NCI-H1092 treated with DMSO at 0.1 percent for 48 hours (cell line): ENCODE results near the gene FAM76A.
"Not testable (repeated sequence)": the region's sequence is repeated elsewhere in the genome, so short reads cannot be mapped to it uniquely, and the experiment has no call there.

Source experiments
- DNase-seq: peaks from one replicate; lab custom pipeline; 2025; lab: John Stamatoyannopoulos, UW

Gene FAM76A

DNA sequence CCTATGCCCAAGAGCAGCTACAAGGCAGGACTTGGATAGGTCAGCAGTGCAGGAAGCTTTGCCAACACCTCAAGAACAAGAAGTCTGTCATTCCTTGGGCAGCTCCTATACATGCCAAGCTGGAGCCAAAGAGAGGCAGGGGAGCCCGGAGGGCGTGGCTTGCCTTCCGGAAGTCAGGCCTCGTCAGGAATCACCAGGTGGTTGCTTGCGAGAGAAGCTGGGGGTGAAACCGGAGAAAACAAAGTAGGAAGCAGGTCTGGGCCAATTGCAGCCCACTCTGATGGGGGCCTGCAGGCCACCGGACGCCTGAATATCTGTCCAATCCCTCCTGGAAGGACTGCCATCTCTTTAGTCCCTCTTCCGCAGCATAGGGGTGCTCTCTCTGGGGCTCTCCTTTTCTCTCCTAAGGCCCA, 794 bp upstream of the FAM76A start:
- peak; percentile 71 for DNase-seq

DNA sequence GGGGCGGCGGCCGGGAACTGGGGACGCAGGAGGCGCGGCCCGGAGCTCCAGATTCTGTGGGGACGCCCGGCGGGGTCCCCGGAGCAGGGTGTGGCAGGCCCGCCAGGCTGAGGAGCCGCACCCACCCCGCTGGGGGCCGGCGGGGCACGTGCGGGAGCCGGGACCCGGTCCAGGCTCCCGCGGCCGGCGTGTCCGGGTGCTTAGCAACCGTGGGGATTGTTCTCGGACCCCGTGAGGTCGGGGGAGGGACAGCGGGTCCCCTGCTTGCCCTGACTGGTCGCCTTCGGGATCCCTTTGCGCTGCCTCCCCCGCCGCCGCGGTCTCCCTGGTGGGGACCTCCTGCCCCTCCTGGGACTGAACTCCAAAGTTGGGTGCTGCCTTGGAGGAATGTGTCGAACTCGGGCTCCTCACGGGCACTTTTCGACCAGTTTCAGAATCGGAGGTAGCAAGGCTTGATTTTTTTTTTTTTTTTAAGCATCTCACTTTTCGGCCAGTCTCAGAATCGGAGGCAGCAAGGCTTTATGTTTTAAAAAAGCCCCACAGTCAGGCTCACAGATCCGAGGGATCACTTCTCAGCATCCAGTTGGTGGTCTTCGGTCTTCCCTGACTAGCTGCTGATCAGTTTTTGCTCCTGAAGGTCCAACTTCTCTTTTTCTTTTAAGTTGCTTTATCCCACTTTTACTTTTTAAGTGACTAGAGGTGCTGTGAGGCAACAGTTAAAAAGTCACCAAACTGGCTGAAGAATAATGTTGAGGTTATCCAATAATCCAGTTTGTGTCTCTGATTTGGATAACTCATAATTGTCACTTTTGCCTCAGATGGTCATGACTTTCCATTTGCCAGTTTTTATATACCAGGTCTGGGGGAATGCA, 648 bp downstream of the FAM76A start:
- peak; percentile 62 for DNase-seq

DNA sequence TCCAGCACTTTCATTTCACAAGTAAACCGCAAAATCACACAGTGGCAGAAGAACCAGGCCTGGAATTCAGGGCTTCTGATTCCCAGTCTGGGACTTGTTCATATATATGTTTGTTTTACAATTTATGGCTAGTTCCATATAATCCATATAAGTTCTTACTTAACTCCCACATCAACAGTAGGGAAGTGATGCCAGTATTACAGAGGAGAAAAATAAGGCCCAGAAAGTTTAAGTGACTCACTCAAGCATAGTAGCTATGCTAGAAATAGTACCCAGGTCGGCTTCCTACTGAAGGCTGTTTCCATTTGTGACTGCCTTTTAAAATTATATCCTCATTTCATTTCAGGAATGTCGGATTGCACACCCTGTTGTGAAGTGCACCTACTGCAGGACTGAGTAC, 1.4 kb downstream of the FAM76A start:
- no peak for DNase-seq

DNA sequence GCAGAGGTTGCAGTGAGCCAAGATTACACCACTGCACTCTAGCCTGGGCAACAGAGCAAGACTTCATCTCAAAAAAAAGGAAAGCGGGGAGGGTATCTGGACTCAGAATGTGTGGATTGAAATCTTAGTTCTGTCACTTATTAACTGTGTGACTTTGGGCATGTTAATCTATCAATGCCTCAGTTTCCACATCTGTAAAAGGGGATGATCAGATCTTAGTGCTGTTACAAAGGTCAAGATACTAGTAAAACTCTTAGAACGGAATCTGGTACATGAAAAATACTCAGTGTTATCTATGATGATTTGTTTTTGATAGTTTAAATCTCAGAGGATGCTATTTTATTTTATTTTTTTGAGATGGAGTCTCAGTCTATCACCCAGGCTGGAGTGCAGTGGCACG, 10.5 kb downstream of the FAM76A start:
- no peak for DNase-seq

DNA sequence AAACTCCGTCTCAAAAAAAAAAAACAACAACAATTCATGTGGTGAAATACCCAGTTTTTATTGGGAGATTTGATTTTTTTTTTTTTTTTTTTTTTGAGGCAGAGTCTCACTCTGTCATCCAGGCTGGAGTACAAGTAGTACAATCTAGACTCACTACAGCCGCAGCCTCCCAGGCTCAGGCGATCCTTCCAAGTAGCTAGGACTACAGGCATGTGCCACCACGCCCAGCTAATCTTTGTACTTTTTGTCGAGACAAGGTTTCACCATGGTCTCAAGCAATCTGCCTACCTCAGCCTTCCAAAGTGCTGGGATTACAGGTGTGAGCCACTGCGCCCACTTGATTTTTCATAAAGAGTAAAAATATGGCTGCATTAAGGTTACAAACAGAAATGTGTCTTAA, 15.4 kb downstream of the FAM76A start:
- no peak for DNase-seq

DNA sequence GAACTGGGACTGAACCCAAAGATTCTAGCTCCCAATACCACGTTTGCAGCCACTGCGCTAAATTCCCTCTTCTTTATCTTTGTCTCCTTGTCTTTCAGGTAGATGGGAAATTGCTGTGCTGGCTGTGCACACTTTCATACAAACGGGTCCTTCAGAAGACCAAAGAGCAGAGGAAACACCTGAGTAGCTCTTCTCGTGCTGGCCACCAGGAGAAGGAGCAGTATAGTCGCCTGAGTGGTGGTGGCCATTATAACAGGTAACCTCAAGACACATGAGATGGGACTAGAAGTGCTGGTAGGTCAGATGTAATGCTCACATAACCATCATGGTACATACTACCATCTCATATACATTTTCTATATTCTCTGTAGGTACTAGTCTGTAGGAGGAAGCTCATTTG, 18.8 kb downstream of the FAM76A start:
- DNase-seq, result no peak

DNA sequence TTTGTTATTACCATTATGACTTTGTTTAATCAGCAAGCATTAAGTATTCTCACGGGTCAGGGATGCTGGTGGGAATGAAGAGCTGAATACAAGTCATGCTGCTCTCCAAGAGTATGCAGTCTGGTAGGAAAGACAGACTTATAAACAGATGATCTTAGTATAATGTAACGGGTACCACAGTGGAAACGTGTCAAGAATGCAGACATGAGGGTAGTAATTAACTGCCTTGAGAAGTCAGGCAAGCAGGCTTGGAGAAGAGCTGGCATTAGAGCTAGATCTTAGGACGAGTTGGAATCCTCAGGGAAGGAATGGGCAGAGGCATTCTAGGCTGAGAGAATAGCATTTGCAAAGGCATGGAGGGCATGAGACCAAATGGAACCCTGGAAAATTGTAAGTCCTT, 19.7 kb downstream of the FAM76A start:
- no peak for DNase-seq

DNA sequence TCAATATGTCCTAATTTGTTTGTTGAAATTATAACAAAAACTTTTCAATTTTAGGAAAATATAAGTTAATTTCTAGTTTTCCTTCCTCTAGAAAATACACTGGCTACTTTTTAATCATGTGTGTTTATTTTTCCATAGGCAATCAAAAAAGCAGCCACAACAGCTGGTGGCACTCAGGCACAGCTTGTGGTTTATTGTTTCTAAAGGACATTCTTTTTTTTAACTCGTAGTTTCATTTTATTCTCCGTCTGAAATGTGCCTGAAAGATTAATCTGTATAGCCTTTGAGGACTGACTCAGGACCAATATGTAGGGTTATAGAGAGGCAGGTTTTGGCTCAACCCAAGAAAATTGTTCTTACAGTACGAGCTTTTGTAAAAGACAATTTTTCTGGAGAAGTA, 26.6 kb downstream of the FAM76A start:
- DNase-seq, result peak; percentile 5

DNA sequence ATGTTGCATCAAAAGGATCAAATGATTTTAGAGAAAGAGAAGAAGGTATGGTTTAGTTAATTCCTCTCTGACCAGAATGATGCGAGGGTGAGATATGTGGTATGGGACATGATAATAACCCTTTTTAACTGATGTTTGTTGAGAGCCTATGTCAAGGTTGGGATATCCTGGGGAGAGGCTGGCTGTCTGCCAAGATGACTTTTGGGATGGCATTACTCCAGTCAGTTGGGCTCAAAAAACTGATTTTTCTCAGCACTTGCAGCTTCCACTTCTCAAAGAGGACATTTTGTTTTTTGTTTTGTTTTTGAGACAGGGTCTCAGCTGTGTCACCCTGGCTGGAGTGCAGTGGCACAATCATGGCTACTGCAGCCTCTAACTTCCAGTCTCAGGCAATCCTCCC, 29.5 kb downstream of the FAM76A start:
- no peak for DNase-seq

DNA sequence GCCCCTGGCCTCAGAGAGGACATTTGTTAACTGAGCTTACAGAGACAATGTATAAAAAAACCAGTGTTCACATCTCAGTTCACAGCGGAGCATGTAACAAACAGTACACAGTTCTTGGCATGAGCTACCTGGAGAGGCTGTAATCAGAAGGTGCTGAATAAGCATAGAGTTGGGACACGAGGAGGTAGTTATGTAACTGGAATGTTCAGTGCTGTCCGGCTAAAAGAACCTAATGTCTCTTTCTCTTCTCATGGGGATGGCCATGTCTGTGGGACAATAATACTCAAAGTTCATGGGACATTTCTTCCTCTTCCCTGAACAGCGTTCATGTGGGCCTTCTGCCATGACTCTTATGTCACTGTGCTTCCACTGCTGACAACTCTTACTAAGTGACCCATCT, 30.1 kb downstream of the FAM76A start:
- DNase-seq, result no peak

DNA sequence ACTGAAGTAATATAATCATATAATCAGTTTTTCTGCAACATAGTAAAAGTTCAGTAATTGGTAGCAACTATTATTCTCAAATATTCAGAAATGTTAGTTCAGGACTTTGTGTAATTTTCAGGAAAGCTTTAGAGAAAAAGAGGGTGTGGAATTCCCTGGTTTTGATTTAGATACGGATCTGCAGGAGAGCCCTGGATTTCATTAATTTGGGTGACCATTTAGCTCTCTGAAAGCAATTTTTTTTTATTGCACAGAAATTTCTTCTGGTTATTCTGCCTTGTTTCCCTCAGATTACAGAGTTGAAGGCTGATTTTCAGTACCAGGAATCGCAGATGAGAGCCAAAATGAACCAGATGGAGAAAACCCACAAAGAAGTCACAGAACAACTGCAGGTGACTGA, 33.5 kb downstream of the FAM76A start:
- DNase-seq, result no peak

DNA sequence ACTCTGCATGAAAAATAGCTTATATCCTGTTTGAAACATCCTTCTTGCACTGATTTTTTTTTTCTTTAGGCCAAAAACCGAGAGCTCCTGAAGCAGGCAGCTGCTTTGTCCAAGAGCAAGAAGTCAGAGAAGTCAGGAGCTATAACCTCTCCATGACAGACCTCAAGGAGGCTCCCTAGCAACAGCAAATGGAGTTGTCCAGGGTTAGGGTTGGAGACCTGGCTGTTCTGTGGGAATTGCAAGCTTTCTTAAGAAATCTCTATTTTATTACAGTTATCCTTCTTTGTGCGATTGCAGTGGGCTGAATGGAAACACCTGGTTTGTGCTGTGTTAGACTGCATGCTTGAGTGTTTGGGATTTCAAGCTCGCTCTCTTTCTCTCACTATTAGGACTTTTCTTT, 34.7 kb downstream of the FAM76A start:
- DNase-seq, result no peak

DNA sequence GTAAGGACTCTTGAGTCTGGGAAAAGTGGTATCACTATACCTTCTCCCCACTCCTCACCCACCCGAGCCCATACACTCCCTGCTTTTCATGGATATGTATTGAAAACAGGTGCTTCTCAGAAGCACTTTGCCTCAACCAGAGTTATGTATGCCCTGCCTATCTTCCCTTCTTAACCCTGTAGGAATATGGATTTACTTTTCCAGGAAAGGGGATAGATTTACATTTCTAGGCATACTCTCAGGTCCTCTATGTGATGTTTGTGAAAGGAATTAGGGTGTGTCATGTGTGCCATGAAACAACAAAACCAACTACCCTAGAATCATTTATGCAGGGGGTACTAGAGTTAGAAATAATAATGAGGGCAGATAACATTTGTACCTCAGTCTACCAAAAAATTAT, 36.3 kb downstream of the FAM76A start:
- DNase-seq, result no peak

DNA sequence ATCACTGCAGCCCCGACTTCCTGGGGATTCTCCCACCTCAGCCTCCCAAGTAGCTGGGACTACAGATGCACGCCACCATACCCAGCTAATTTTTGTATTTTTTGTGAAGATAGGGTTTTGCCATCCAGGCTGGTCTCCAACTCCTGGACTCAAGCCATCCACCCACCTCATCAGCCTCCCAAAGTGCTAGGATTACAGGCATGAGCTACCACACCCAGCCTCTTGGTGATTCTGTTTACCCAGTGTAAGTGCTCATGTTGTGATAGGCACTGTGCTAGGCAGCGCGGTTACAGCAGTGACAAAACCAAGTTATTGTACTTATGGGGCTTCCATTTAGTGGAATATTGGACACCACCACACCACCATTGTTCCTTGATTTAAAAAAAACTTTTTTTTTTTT, 37.6 kb downstream of the FAM76A start:
- no peak for DNase-seq

DNA sequence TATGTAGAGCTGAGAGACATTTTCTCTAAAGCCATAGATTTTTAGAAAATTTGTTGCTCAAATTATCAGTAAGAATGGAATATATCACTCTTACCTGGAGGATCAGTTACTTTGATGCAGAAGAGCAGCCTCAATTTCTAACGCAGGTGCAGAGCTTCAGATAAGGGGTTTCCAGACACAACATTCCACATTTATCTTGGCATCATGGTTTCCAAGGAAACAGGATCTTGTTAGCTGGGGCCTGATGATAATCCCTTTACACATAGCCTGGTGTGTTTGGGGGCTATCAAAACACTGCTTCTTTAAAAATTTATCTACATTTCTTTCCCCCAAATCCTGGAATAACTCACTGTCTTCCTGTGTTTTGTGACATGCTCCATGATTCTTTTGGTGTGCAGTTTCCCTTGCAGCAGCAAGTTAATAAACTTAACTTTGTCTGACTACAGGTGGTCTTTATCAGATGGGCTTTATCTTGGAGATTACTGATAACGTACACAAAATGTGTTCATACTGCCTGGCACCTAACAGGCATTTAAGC, 44.6 kb downstream of the FAM76A start:
- no peak for DNase-seq

DNA sequence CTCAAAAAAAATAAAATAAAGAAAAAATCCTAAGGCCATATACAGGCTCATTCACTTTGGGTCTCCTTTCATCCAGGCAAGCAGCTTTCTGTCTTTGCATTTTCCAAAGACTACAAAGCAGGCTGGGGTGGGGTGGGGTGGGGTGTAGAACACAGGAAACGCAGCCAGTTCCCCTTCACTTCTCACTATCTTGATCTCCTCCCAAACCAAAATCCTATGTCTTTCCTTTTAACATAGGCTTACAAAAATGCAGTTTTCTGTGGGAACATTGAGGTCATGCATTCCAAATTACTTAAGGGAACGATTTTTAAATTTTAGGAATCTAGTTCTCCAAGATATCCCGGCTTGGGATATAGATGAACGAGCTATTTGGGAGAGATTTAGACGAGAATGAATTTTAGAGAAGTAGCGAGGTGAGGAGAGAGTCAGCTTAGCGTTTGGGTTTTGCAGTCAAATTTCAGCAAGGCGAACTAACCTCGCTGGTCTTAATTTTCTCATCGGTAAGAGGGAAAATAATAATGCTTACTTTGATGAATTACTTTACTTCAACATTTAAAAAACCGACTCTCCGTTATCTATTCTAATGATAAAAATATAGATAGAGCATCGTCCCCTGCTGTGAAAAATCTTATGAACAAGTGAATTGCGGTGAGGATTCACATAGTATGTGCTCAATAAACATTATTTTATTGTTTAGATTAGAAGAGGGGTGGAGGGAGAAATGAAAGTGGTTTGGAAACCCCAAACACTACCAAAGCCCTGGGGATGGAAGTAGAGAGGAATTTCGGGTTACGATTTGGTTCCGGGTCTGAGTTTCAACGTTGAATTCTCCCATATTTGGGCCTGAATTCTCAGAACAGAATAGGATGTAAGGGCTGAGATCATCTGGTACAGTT, 46.5 kb downstream of the FAM76A start:
- no peak for DNase-seq

DNA sequence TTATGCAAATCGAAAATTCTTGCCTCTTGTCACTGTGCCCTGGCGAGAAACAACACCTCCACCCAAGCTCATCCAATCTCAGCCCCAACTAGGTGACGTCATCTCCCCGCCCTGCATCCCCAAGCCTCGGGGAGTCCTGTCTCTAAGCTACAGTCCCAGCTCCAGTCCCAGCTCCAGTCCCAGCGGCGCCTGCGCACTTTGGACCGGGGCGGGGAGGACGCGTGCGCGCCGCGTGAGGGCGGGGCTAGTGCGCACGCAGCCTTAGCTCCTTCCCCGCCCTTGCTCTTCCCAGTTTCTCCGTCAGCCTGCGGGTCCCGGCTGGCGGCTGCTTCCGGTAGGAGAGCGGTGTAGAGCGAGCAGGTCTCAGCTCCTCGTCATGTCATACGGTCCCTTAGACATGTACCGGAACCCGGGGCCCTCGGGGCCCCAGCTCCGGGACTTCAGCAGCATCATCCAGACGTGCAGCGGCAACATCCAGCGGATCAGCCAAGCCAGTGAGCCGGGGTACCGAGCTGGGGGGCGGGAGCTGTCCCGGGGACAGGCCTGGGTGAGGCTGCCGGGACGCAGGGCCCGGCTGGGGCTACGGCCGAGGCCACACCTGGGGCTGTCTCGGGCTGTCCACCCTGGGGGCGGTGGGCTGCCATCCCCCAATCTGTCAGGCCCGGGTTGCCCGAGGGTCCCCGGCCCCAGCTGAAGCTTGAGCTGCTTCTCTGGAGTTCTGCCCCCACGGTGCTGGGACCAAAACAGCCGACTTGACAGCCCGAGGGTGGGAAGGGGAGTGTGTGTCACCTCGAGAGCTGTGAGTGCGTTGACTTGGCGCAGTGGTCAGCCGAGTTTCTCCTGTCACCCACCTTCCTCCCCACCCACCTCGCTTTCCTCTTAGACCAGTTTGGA, 47.4 kb downstream of the FAM76A start, which contains the start of gene STX12:
Gene STX12, plus strand, starts transcription at position 288 of the 894 bp plus-strand sequence. Its CDS starts 89 bp downstream, at position 377.
- peak; percentile 98 for DNase-seq

DNA sequence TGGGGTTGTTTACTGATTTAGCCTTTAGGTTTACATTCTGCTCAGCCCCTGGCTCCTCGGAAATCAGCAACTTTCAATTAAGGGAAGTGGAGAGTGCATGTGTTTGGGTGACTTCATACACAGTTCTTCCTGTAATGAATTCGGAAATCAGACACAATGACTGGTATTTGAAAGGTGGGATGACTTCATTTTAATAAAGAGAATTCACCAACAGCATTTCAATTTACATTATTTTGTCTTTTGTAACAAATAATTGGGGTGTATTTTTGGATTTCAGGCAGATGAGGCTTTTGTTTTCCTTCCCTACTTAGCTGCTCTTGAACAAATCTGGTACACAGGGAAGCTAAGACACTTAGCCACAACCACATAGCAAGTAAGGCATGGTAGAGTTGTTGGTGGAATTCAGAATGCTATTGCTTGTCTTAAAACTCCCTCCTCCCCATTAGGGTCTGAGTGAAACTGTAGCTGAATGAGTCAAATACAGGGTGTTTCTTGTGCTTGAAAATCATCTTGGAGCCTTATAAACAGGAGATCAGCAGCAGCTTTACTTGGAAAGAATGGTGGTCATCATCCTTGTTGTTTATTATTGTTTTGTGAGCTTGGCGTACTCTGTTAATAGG, 48.2 kb downstream of the FAM76A start:
- DNase-seq, result no peak

DNA sequence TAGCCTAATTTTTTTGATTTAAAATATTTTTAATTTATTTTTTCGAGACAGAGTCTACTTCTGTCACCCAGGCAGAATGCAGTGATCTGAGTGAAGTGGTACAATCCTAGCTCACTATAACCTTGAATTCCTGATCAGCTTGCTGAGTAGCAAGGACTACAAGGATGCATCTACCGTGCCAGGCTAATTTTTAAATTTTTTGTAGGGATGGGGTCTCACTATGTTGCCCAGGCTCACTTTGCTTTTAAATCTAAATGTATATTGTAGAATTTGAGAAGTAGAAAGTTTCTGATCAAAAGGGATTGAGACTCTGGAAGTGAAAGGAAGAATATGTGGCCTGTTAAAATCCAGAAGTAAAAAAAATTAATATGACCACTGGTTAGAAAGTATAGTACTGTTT, 48.9 kb downstream of the FAM76A start:
- no peak for DNase-seq

DNA sequence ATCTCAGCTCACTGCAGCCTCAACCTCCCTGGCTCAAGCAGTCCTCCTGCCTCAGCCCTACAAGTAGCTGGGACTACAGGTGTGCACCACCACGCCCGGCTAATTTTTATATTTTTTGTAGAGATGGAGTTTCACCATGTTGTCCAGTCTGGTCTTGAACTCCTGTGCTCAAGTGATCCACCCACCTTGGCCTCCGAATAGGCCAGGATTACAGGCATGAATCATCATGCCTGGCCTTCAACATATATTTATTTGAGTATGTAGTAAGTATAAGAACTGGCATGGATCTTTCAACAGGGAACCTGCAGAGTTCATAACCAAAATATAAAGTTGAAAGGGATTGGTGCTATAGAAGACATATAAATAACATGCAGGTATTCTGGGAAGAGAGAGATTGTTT, 49.6 kb downstream of the FAM76A start:
- not testable (repeated sequence) for DNase-seq

DNA sequence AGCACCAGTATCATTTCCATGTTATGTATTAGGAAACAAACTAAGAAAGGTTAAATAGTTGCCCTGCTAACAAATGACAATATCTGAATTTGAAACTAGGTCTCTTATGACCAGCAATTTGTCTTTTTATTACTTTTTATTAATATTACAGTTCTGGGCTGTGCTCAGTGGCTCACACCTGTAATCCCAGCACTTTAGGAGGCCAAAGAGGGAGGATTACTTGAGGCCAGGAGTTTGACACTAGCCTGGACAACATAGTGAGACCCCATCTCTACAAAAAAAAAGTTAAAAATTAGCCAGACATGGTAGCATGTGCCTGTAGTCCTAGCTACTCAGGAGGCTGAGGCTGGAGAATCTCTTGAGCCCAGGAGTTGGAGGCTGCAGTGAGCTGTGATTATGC, 50.5 kb downstream of the FAM76A start:
- DNase-seq, result not testable (repeated sequence)
